Measurements from ENCODE around the gene UBB. TPM values are rescaled to one million over a fixed set of nuclear protein-coding genes. Genes with fewer than 3 reads are reported as not detected.
"Not testable (repeated sequence)": the region's sequence is repeated elsewhere in the genome, so short reads cannot be mapped to it uniquely, and the experiment has no call there.

The UBB gene
- total RNA-seq, 2 donors from 2014 or later = 520 to 686 TPM

- TF ChIP-seq CTCF (IDR thresholded peaks at IDR 0.05) = no peak
- DNase-seq (ENCODE audit: low spot score) (no peak), ATAC-seq (ENCODE audit: insufficient number of reproducible peaks, low FRiP score, low read depth) (no peak)
- no peaks in the 10 kb centered on the region for H3K36me3 ChIP-seq
- H3K4me1 ChIP-seq (ENCODE audit: control insufficient read depth in 1 of 2, low read depth in 2 of 2) = peaks cover 8 to 25% of the 10 kb centered on the region in 2 donors
- H3K9me3 ChIP-seq = no peaks in the 10 kb centered on the region
- no peak overlapping the region for H3K4me3 ChIP-seq
- no peaks in the 10 kb centered on the region for H3K27me3 ChIP-seq (replicated peaks; ENCODE audit: insufficient read depth)
- H3K27ac ChIP-seq = no peak overlapping the region
Observed at GRCh38 chr17:16398270-16399267, 17.7 kb downstream of the UBB start.

GRCh38 chr17:16403847-16404246 lies 23.0 kb downstream of the UBB start:
- H3K27me3 ChIP-seq (replicated peaks; ENCODE audit: insufficient read depth); H3K9me3 ChIP-seq; H3K4me3 ChIP-seq; DNase-seq (ENCODE audit: low spot score); H3K36me3 ChIP-seq; ATAC-seq (ENCODE audit: insufficient number of reproducible peaks, low FRiP score, low read depth): not testable (repeated sequence)
- H3K4me1 ChIP-seq (ENCODE audit: control insufficient read depth in 1 of 2, low read depth in 2 of 2) = peaks cover 3 to 10% of the 10 kb centered on the region in 2 donors
- H3K27ac ChIP-seq = peak overlapping the region; percentile 48 to 74

GRCh38 chr17:16406742-16407674 lies 26.1 kb downstream of the UBB start:
- Histone ChIP-seq H3K36me3 (no peaks in the 10 kb centered on the region), H3K27ac (peak overlapping the region; percentile 78 to 85), H3K4me1 (ENCODE audit: control insufficient read depth in 1 of 2, low read depth in 2 of 2) (peaks cover 3 to 10% of the 10 kb centered on the region in 2 donors), H3K4me3 (peak overlapping the region; percentile 74), H3K27me3 (replicated peaks; ENCODE audit: insufficient read depth) (no peaks in the 10 kb centered on the region), H3K9me3 (no peaks in the 10 kb centered on the region)
- ATAC-seq (ENCODE audit: insufficient number of reproducible peaks, low FRiP score, low read depth) (peak; percentile 31), DNase-seq (ENCODE audit: low spot score) (no peak)
- TF ChIP-seq CTCF (IDR thresholded peaks at IDR 0.05) = no peak

GRCh38 chr17:16407911-16408588 lies 27.2 kb downstream of the UBB start:
- no peaks in the 10 kb centered on the region for H3K9me3 ChIP-seq
- ATAC-seq (ENCODE audit: insufficient number of reproducible peaks, low FRiP score, low read depth) (no peak), DNase-seq (ENCODE audit: low spot score) (no peak)
- no peak for TF ChIP-seq CTCF (IDR thresholded peaks at IDR 0.05)
- H3K4me1 ChIP-seq (ENCODE audit: control insufficient read depth in 1 of 2, low read depth in 2 of 2) = peaks cover 3 to 10% of the 10 kb centered on the region in 2 donors
- H3K27me3 ChIP-seq (replicated peaks; ENCODE audit: insufficient read depth) = no peaks in the 10 kb centered on the region
- no peaks in the 10 kb centered on the region for H3K36me3 ChIP-seq
- H3K4me3 ChIP-seq = peak overlapping the region; percentile 41
- H3K27ac ChIP-seq = peak overlapping the region; percentile 74 to 78
